PFSK-1 (cell line): ENCODE results near the gene KCNG2.

Experiments used
- FOXP2 ChIP-seq: optimal IDR thresholded peaks from 2 replicates; pipeline ENCODE3; 2011; ENCODE audit warnings: borderline replicate concordance, control low read depth, inconsistent platforms; ENCODE audit not compliant: insufficient read depth; ENCODE audit errors: extremely low read length, extremely low read depth
- POLR2AphosphoS5 ChIP-seq: IDR thresholded peaks from 2 replicates; pipeline ENCODE4 v1.6.1; 2012; ENCODE audit warnings: low read depth, mild to moderate bottlenecking, control low read depth, low read length, moderate library complexity
- SIN3A ChIP-seq: IDR thresholded peaks from 2 replicates; pipeline ENCODE4 v1.6.1; 2012; ENCODE audit warnings: mild to moderate bottlenecking, low read length, moderate library complexity, borderline replicate concordance; ENCODE audit not compliant: insufficient read depth
- TAF1 ChIP-seq: IDR thresholded peaks from 2 replicates; pipeline ENCODE4 v1.6.1; 2012; ENCODE audit warnings: low read length, control low read depth, borderline replicate concordance; ENCODE audit not compliant: insufficient read depth
- TF ChIP-seq, protein P1 (sequence below), 2 experiments: IDR thresholded peaks; 2 replicates each; pipeline versions ENCODE4 v1.6.1 to v1.8.0; 2011 to 2012; ENCODE audit warnings: low read depth in 2 of 2, low read length in 2 of 2, control low read depth in 1 of 2, inconsistent platforms in 1 of 2, mild to moderate bottlenecking in 1 of 2, moderate library complexity in 1 of 2; ENCODE audit not compliant: insufficient read depth in 1 of 2

Gene KCNG2

DNA sequence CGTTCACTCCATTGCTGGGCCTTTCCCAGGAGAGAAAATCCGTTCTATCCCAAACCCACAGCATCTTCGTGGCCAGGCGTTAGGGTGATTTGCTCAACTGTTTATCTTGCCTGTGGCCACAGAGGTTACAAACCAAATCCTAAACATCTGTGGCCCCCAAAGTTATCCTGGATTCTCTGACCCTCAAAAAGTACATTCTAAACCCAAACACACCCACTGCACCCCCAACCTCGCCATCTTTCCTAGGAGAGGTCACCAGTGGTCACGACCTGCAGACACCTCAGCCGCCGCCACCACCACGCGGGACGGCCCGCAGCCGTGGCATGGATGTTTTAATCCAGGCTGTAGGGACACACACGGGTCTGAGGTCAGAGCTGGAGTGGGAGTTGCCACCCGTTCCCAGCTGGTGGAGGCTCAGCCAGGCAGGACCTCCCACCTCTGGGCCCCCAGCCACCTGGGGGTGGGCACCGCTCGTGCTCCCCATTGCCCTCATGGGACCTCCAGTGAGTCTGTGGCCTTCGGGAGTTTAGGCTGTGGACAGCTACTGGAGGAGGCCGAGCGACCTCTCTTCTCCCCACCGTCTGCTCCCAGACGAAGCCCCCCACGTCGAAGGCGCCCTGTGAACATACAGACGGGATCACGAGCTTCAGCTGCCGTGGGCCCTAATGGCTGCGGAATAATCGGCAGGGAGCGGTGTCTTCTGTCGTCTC, 72.0 kb downstream of the KCNG2 start:
- no peak for TF ChIP-seq POLR2AphosphoS5
- no peak for TF ChIP-seq TAF1
- TF ChIP-seq FOXP2 = no peak
- TF ChIP-seq, protein P1, sequence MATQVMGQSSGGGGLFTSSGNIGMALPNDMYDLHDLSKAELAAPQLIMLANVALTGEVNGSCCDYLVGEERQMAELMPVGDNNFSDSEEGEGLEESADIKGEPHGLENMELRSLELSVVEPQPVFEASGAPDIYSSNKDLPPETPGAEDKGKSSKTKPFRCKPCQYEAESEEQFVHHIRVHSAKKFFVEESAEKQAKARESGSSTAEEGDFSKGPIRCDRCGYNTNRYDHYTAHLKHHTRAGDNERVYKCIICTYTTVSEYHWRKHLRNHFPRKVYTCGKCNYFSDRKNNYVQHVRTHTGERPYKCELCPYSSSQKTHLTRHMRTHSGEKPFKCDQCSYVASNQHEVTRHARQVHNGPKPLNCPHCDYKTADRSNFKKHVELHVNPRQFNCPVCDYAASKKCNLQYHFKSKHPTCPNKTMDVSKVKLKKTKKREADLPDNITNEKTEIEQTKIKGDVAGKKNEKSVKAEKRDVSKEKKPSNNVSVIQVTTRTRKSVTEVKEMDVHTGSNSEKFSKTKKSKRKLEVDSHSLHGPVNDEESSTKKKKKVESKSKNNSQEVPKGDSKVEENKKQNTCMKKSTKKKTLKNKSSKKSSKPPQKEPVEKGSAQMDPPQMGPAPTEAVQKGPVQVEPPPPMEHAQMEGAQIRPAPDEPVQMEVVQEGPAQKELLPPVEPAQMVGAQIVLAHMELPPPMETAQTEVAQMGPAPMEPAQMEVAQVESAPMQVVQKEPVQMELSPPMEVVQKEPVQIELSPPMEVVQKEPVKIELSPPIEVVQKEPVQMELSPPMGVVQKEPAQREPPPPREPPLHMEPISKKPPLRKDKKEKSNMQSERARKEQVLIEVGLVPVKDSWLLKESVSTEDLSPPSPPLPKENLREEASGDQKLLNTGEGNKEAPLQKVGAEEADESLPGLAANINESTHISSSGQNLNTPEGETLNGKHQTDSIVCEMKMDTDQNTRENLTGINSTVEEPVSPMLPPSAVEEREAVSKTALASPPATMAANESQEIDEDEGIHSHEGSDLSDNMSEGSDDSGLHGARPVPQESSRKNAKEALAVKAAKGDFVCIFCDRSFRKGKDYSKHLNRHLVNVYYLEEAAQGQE (IDR thresholded peaks at IDR 0.05; ENCODE audit: insufficient read depth in 1 of 2, low read depth in 2 of 2, low read length in 2 of 2) = no peak
- TF ChIP-seq SIN3A = no peak

DNA sequence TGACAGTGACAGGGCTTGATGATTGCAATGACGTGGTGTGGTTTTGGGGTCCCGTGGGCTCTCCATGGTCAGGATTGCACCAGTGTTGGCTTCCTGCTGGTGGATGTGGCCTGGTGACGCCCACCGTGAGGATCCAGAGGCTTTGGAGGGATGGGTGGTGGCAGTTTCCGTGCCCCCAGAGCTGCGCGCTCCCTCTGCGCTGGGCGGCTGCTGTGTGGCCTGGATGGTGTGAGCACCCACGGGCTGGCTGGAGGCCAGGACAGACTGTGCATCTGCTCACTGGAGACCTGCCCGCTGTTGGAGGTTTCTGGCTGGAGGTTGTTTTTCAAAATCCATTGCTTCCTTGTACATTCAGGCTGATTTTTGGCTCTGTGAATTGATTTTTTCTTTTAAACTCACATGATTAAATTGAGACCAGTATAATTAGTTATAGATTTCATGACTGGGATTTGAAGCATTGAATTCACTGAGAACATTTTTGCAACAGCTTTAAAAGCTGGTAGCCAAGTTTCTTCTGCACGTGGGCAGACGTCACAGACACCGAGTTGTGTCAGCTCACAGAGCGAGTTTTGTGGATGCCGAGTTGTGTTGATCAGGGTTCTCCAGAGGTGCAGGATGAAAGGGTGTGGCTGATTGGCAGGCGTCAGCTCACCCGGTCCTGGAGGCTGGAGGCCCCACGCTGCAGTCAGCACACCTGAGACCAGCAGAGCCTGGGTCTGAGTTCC, 72.7 kb downstream of the KCNG2 start:
- TF ChIP-seq FOXP2 (no peak), TAF1 (no peak), SIN3A (no peak), POLR2AphosphoS5 (no peak)
- TF ChIP-seq, protein P1 (IDR thresholded peaks at IDR 0.05; ENCODE audit: insufficient read depth in 1 of 2, low read depth in 2 of 2, low read length in 2 of 2) = no peak

DNA sequence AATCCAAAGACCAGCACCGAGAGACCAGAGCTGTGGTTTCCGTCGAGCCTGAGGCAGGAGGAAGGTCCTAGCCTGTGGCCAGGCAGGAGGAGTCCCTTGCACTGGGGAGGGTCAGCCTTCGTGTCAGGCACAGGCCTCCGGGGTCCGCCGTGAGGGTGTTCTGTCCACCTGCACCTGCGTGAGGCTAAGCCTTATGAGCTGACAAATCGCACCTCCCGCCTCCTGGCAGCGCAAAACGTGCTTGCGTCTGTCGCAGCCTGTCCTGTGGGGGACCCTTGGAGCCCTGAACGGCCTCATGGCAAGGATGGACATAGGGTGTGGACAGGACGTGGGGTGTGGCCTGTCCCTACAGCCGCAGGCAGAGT, 73.3 kb downstream of the KCNG2 start:
- TF ChIP-seq FOXP2 (no peak), TAF1 (no peak), POLR2AphosphoS5 (no peak), SIN3A (no peak)
- TF ChIP-seq, protein P1 (IDR thresholded peaks at IDR 0.05; ENCODE audit: insufficient read depth in 1 of 2, low read depth in 2 of 2, low read length in 2 of 2) = no peak

DNA sequence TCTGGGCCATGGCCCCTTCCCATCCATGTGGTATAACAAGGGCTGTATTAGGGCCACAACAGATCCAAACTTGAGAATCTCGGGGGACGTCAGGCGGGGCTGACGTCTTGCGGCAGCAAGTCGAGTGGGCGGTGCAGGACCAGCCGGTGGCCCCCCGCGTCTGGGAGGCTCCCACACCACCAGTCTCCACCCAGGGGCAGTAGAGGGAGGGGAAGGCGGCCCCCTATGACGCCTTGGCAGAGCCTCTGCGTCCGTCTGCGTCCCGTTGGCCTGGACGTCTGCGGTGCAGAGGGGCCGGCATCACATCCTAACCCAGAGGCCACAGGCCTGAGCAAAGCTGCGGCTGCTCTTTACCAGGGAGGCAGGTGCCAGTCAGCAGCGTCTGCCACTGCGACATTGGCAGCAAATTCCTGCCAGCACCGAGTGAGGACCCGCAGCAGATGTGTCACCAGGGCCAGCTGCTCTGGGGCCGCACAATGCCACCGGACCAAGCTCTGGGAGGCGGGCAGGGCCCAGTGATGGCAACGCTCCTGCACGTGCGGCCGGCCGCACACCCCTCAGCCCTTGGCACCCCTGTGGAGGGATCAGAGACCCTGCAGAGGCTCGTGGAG, 73.8 kb downstream of the KCNG2 start:
- TF ChIP-seq FOXP2 (no peak), SIN3A (no peak), POLR2AphosphoS5 (no peak), TAF1 (no peak)
- TF ChIP-seq, protein P1 (IDR thresholded peaks at IDR 0.05; ENCODE audit: insufficient read depth in 1 of 2, low read depth in 2 of 2, low read length in 2 of 2) = no peak
